MCF 10A (cell line): ENCODE data around the gene GAL3ST3. TPM values are rescaled to one million over a fixed set of nuclear protein-coding genes. Genes with fewer than 3 reads are reported as not detected.

Experiments used
- BruUV-seq: library from RNA; stranded (reverse); fragments of 400-500 nt; replicated peaks from 2 replicates; lab custom pipeline; 2021; lab: Mats Ljungman, UMichigan
- CTCF ChIA-PET: fragments of 300-600 bp; sonication (Branson Sonifier 250); formaldehyde crosslinking; extraction: SDS; loops from one replicate; lab custom pipeline; 2021; ENCODE audit warnings: antibody characterized with exemption, inconsistent platforms; lab: Yijun Ruan, JAX
- POLR2A ChIA-PET: fragments of 300-600, 350-650 bp; sonication (Branson Sonifier 250); formaldehyde crosslinking; extraction: SDS; loops from one replicate; lab custom pipeline; 2020; ENCODE audit warnings: antibody characterized with exemption, inconsistent platforms; lab: Yijun Ruan, JAX
- DNase-seq: peaks from one replicate; pipeline ENCODE4 v3.0.0-alpha.2; 2018; ENCODE audit not compliant: unreplicated experiment
- H3K27ac Mint-ChIP-seq: one replicate; pipeline ENCODE4 v1.8.0; 2022; ENCODE audit warnings: mild to moderate bottlenecking, low read depth, mixed read lengths; ENCODE audit not compliant: unreplicated experiment
- H3K27me3 Mint-ChIP-seq: one replicate; pipeline ENCODE4 v1.8.0; 2022; ENCODE audit warnings: mixed read lengths; ENCODE audit not compliant: insufficient read depth, unreplicated experiment
- H3K36me3 Mint-ChIP-seq: one replicate; pipeline ENCODE4 v1.8.0; 2022; ENCODE audit warnings: mild to moderate bottlenecking, moderate library complexity, mixed read lengths; ENCODE audit not compliant: insufficient read depth, unreplicated experiment
- H3K4me1 Mint-ChIP-seq: one replicate; pipeline ENCODE4 v1.8.0; 2022; ENCODE audit warnings: mixed read lengths; ENCODE audit not compliant: insufficient read depth, unreplicated experiment
- H3K4me3 Mint-ChIP-seq: one replicate; pipeline ENCODE4 v1.8.0; 2022; ENCODE audit warnings: mild to moderate bottlenecking, moderate library complexity, mixed read lengths; ENCODE audit not compliant: unreplicated experiment
- H3K9me3 Mint-ChIP-seq: one replicate; pipeline ENCODE4 v1.8.0; 2022; ENCODE audit warnings: mixed read lengths; ENCODE audit not compliant: unreplicated experiment
- intact Hi-C: fragments of 100-400 bp; cut with micrococcal nuclease; formaldehyde crosslinking; loops from 2 replicates; pipeline ENCODE4 v1.14.1; 2022
- total RNA-seq: library from RNA; stranded (reverse); gene quantifications from 2 replicates; pipeline ENCODE4 v1.2.3, GENCODE V29; 2022
- TF ChIP-seq, protein P1 (sequence below): fragments of 200-600 bp; IDR thresholded peaks from one replicate; pipeline ENCODE4 v1.8.0; 2022; ENCODE audit warnings: antibody characterized with exemption, mild to moderate bottlenecking; ENCODE audit not compliant: unreplicated experiment

Gene GAL3ST3
- total RNA-seq, 1 experiment from 2014 or later, result not detected

DNA sequence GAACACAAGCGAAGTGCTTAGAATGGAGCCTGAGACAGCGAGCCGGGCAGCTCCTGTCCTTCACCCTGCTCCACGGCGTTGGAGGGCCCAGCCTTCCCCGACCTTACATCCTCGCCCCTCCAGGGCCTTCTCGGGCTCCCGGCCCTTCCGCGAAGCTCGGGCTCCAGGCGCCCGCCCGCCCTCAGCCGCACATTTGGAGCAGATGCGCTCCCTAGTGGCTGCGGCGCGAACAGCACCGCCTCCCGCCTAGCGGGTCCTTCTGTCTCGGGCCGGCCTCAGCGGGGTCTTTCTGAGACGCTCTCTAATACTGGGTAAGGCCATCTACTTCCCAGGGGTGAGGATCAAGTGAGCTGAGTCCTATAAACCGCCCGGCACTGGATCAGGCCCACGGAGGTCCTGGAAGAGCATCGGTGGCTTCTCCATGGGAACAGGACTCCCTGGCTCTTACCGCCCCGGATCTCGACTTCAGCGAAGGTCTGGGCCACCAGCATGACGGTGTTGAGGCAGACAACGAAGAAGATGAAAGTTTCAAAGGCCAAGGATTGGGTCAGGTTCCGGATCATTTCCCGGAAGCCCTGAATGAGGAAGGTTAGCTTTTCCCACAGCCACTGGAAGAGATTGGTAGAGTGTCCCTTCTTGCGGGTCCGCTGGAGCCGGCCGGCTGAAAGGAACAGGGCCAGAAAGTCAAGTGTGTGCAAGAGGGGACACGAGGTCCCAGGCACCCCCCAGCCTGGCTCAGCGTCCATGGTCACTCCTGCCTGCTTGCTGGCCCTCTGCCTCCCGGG is 26.4 kb downstream of the GAL3ST3 start:
- no peak overlapping the region for H3K27ac Mint-ChIP-seq

DNA sequence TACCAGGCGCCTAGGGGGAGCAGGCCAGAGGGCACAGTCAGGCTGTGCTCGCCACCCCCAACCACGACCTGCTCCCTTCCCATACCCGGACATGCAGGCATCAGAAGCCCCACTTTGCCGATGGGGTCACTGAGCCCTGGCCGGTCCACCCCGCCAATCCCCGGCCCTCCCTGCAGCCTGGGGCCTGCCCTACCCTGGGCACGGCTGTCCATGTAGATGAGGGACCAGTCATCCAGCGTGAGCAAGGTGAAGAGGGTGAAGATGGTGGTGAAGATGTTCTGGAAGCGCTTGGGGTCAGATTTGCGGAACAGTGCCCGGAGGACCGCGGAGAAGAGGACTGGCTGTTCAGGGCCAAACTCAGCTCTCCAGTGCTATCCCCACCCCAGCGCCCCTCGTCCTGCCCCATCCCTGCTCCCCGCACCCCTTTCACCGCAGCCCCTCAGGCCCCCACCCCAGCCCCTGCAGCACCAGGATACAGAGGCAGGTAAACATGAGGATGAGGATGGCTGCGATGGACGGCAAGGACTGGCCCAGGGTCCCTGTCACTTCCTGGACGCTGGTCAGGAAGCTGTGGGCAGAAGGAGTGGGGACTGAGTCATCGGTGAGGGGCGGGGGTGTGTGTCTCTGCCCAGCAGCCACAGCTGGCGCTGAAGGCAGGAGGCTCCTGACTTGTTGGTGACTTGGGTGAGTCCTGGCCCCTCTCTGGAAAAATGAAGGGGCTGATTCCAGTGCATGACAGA is 28.2 kb downstream of the GAL3ST3 start:
- H3K4me3 Mint-ChIP-seq, result peak overlapping the region; percentile 47
- no TSS peak for BruUV-seq
- ChIA-PET CTCF (interaction anchor here (0.6 to 2.6 kb wide), 7 partner anchors 10 to 136 kb away, joined by 3 to 16 read pairs (median 3); no protein-coding TSS in a partner anchor), POLR2A (interaction anchor here (0.5 to 2.6 kb wide), 2 partner anchors 18 to 127 kb away, joined by 3 to 20 read pairs; partner anchors contain the start of genes BANF1 and EIF1AD)
- peaks cover 6% of the 10 kb centered on the region for H3K4me1 Mint-ChIP-seq
- H3K9me3 Mint-ChIP-seq, result no peaks in the 10 kb centered on the region
- H3K27ac Mint-ChIP-seq, result peak overlapping the region; percentile 81
- peak; percentile 72 for DNase-seq
- no peaks in the 10 kb centered on the region for H3K27me3 Mint-ChIP-seq
- H3K36me3 Mint-ChIP-seq, result peaks cover 5% of the 10 kb centered on the region
- TF ChIP-seq, protein P1, sequence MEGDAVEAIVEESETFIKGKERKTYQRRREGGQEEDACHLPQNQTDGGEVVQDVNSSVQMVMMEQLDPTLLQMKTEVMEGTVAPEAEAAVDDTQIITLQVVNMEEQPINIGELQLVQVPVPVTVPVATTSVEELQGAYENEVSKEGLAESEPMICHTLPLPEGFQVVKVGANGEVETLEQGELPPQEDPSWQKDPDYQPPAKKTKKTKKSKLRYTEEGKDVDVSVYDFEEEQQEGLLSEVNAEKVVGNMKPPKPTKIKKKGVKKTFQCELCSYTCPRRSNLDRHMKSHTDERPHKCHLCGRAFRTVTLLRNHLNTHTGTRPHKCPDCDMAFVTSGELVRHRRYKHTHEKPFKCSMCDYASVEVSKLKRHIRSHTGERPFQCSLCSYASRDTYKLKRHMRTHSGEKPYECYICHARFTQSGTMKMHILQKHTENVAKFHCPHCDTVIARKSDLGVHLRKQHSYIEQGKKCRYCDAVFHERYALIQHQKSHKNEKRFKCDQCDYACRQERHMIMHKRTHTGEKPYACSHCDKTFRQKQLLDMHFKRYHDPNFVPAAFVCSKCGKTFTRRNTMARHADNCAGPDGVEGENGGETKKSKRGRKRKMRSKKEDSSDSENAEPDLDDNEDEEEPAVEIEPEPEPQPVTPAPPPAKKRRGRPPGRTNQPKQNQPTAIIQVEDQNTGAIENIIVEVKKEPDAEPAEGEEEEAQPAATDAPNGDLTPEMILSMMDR, result no peak
- intact Hi-C loops, result no loop called here

More for the DNA sequence above, 26.4 kb downstream of the GAL3ST3 start:
- H3K36me3 Mint-ChIP-seq, result peaks cover 5% of the 10 kb centered on the region
- ChIA-PET CTCF (interaction anchor here (0.6 to 2.6 kb wide), 43 partner anchors 9 to 921 kb away, joined by 3 to 31 read pairs (median 4); partner anchors contain the start of genes BANF1, CST6, EIF1AD and FIBP), POLR2A (interaction anchor here (0.6 to 2.6 kb wide), 6 partner anchors 10 to 70 kb away, joined by 3 to 20 read pairs (median 5); partner anchors contain the start of genes BANF1, CST6, EIF1AD and SF3B2)
- peaks cover 6% of the 10 kb centered on the region for H3K4me1 Mint-ChIP-seq
- H3K9me3 Mint-ChIP-seq, result no peaks in the 10 kb centered on the region
- no TSS peak for BruUV-seq
- intact Hi-C loops, result loop anchor here (1.0 kb wide), 1 partner anchor 33 kb away; no protein-coding TSS in a partner anchor
- DNase-seq, result peak; percentile 58
- TF ChIP-seq, protein P1, result peak; percentile 94
- H3K4me3 Mint-ChIP-seq, result peak overlapping the region; percentile 21
- no peaks in the 10 kb centered on the region for H3K27me3 Mint-ChIP-seq

DNA sequence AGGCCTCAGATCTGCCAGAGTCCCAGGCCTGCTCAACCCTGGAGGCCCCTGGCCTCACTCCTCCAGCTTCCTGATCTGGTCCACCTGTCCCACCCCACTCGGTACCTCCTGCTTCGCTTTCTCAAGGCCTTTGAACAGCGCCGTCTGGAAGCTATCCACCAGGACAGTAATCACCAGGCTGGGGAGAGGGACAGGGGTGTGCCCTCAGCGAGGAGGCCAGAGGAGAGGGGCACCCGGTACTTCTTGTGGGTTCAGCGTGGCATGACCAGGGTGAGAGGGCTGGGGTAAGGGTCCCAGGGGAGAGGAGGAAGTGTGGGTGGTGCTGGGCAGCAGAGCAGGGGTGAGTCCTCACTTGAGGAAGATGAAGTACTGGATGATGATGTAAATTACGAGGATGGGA is 28.7 kb downstream of the GAL3ST3 start:
- H3K36me3 Mint-ChIP-seq, result peaks cover 5% of the 10 kb centered on the region
- TF ChIP-seq, protein P1, result no peak
- peak overlapping the region; percentile 47 for H3K4me3 Mint-ChIP-seq
- ChIA-PET POLR2A (no interaction called here), CTCF (interaction anchor here (0.7 to 1.3 kb wide), 4 partner anchors 9 to 241 kb away, joined by 3 read pairs; no protein-coding TSS in a partner anchor)
- DNase-seq, result no peak
- H3K27me3 Mint-ChIP-seq, result no peaks in the 10 kb centered on the region
- H3K4me1 Mint-ChIP-seq, result peaks cover 10% of the 10 kb centered on the region
- H3K9me3 Mint-ChIP-seq, result no peaks in the 10 kb centered on the region
- no TSS peak for BruUV-seq
- peak overlapping the region; percentile 81 for H3K27ac Mint-ChIP-seq
- intact Hi-C loops, result no loop called here
